IMR-90 (cell line): ENCODE data around the gene BACH1. TPM values are rescaled to one million over a fixed set of nuclear protein-coding genes. Genes with fewer than 3 reads are reported as not detected.

ENCODE experiments used
- ATAC-seq: fragments of 200-7000 bp; cut with Tn5 transposase; 2 replicates; pipeline ENCODE4 v1.9.1; 2020; ENCODE audit warnings: low read depth, mild to moderate bottlenecking, moderate library complexity
- BruUV-seq: library from RNA; stranded (reverse); fragments of 400-500 nt; replicated peaks from 2 replicates; lab custom pipeline; 2021; lab: Mats Ljungman, UMichigan
- CTCF ChIA-PET: fragments of 300-600 bp; formaldehyde crosslinking; extraction: SDS; loops from one replicate; lab custom pipeline; 2021; ENCODE audit warnings: antibody characterized with exemption; lab: Yijun Ruan, JAX
- POLR2A ChIA-PET: fragments of 300-600 bp; sonication (Branson Sonifier 250); formaldehyde crosslinking; loops from one replicate; lab custom pipeline; 2022; ENCODE audit warnings: antibody characterized with exemption; ENCODE audit not compliant: unreplicated experiment; lab: Charles Lee
- DNase-seq: peaks from one replicate; pipeline ENCODE4 v3.0.0; 2013
- H2AFZ ChIP-seq: replicated peaks from 2 replicates; pipeline ENCODE3; 2013; ENCODE audit warnings: low read length, mild to moderate bottlenecking; ENCODE audit not compliant: poor library complexity
- H2AK5ac ChIP-seq: 2 replicates; pipeline ENCODE4 v1.6.1; 2013; ENCODE audit warnings: low read depth, low read length, inconsistent platforms
- H2AK9ac ChIP-seq: replicated peaks from 2 replicates; pipeline ENCODE3; 2013; ENCODE audit warnings: mild to moderate bottlenecking, low read depth, low read length, moderate library complexity; ENCODE audit not compliant: poor library complexity
- H2BK120ac ChIP-seq: 2 replicates; pipeline ENCODE4 v1.6.1; 2013; ENCODE audit warnings: low read depth, low read length, inconsistent platforms
- H2BK15ac ChIP-seq: 3 replicates; pipeline ENCODE4 v1.6.1; 2013; ENCODE audit warnings: low read depth, low read length, inconsistent platforms
- H2BK20ac ChIP-seq: 2 replicates; pipeline ENCODE4 v1.6.1; 2013; ENCODE audit warnings: low read depth, mild to moderate bottlenecking, inconsistent platforms, low read length, moderate library complexity
- H2BK5ac ChIP-seq: 2 replicates; pipeline ENCODE4 v1.6.1; 2013; ENCODE audit warnings: mild to moderate bottlenecking, low read depth, low read length, inconsistent platforms; ENCODE audit not compliant: poor library complexity, severe bottlenecking
- H3K14ac ChIP-seq: replicated peaks from 2 replicates; pipeline ENCODE4 v1.6.1; 2013; ENCODE audit warnings: low read depth, low read length, inconsistent platforms
- H3K18ac ChIP-seq: 2 replicates; pipeline ENCODE4 v1.6.1; 2013; ENCODE audit warnings: low read depth, low read length, control low read depth
- H3K23ac ChIP-seq: 2 replicates; pipeline ENCODE4 v1.6.1; 2013; ENCODE audit warnings: low read depth, low read length, inconsistent platforms
- H3K27ac ChIP-seq: 2 replicates; pipeline ENCODE4 v1.5.1; 2013; ENCODE audit warnings: mild to moderate bottlenecking, control low read depth, low read length; ENCODE audit not compliant: insufficient read depth
- H3K27me3 ChIP-seq: 2 replicates; pipeline ENCODE4 v1.6.1; 2013; ENCODE audit warnings: low read length; ENCODE audit not compliant: control insufficient read depth, insufficient read depth
- H3K36me3 ChIP-seq: 2 replicates; pipeline ENCODE4 v1.6.1; 2013; ENCODE audit warnings: low read length, mixed read lengths; ENCODE audit not compliant: control insufficient read depth, insufficient read depth
- H3K4ac ChIP-seq: 2 replicates; pipeline ENCODE4 v1.6.1; 2013; ENCODE audit warnings: low read depth, low read length, inconsistent platforms
- H3K4me1 ChIP-seq: 2 replicates; pipeline ENCODE4 v1.6.1; 2013; ENCODE audit warnings: low read length, mixed read lengths; ENCODE audit not compliant: control insufficient read depth, insufficient read depth
- H3K4me2 ChIP-seq: 2 replicates; pipeline ENCODE4 v1.6.1; 2013; ENCODE audit warnings: low read depth, mild to moderate bottlenecking, control low read depth, low read length, moderate library complexity
- H3K4me3 ChIP-seq: 2 replicates; pipeline ENCODE4 v1.5.1; 2013; ENCODE audit warnings: low read depth, mild to moderate bottlenecking, control low read depth, low read length, moderate library complexity; ENCODE audit not compliant: insufficient read depth
- H3K56ac ChIP-seq: 2 replicates; pipeline ENCODE4 v1.6.1; 2013; ENCODE audit warnings: low read length, inconsistent platforms; ENCODE audit not compliant: insufficient read depth; ENCODE audit errors: extremely low read depth
- H3K79me1 ChIP-seq, 2 experiments: 2 replicates each; pipeline ENCODE4 v1.6.1; 2013; ENCODE audit warnings: low read length in 2 of 2, inconsistent platforms in 1 of 2, low read depth in 1 of 2
- H3K9ac ChIP-seq: 2 replicates; pipeline ENCODE4 v1.6.1; 2013; ENCODE audit warnings: low read depth, low read length, control low read depth
- H3K9me1 ChIP-seq: 2 replicates; pipeline ENCODE4 v1.6.1; 2013; ENCODE audit warnings: low read length, inconsistent platforms; ENCODE audit not compliant: insufficient read depth
- H3K9me3 ChIP-seq: 2 replicates; pipeline ENCODE4 v1.6.1; 2013; ENCODE audit warnings: low read length; ENCODE audit not compliant: control insufficient read depth, insufficient read depth
- H4K20me1 ChIP-seq: 2 replicates; pipeline ENCODE4 v1.6.1; 2013; ENCODE audit warnings: low read length, inconsistent platforms; ENCODE audit not compliant: insufficient read depth
- H4K5ac ChIP-seq: 2 replicates; pipeline ENCODE4 v1.6.1; 2013; ENCODE audit warnings: mild to moderate bottlenecking, low read depth, low read length, control low read depth
- H4K8ac ChIP-seq, 2 experiments: 2 replicates each; pipeline ENCODE4 v1.6.1; 2013; ENCODE audit warnings: low read depth in 2 of 2, low read length in 2 of 2, control low read depth in 1 of 2, inconsistent platforms in 1 of 2
- H4K91ac ChIP-seq: 2 replicates; pipeline ENCODE4 v1.6.1; 2013; ENCODE audit warnings: low read depth, low read length, inconsistent platforms; ENCODE audit not compliant: insufficient read depth
- WGBS, 2 experiments: methylation state at CpG; one replicate each; pipeline versions ENCODE4 v1.1.5 to v1.1.7; 2013; ENCODE audit warnings: missing lambda C conversion rate in 2 of 2; ENCODE audit not compliant: insufficient read length in 1 of 2; ENCODE audit errors: extremely low coverage in 2 of 2; 5-methylcytosine and 5-hydroxymethylcytosine counted together
- dilution Hi-C: fragments of 300-500 bp; cut with HindIII; formaldehyde crosslinking; loops from one replicate; pipeline ENCODE4 v1.14.3; 2018; ENCODE audit warnings: low sequenced_read_pairs; ENCODE audit not compliant: unreplicated experiment
- in situ Hi-C: fragments of 300-500 bp; cut with MboI; formaldehyde crosslinking; loops from 3 replicates; pipeline ENCODE4 v1.14.3; 2019; ENCODE audit warnings: low sequenced_read_pairs, inconsistent platforms, mixed read lengths
- intact Hi-C: fragments of 100-400 bp; cut with micrococcal nuclease; formaldehyde crosslinking; loops from 2 replicates; pipeline ENCODE4 v1.10.0; 2022
- polyA plus RNA-seq, 3 experiments: library from polyadenylated mRNA; depleted of rRNA; stranded (reverse); fragments of >200 nt; gene quantifications; 2 replicates each; pipeline ENCODE4 v1.2.3, GENCODE V29; 2012; ENCODE audit warnings: low replicate concordance in 1 of 3
- total RNA-seq: library from RNA; depleted of rRNA; stranded (reverse); fragments of >200 nt; gene quantifications from 2 replicates; pipeline ENCODE4 v1.2.3, GENCODE V29; 2012
- TF ChIP-seq, protein P1 (sequence below): conservative IDR thresholded peaks from 2 replicates; pipeline ENCODE4 v1.5.1; 2012; ENCODE audit warnings: mild to moderate bottlenecking, low read depth, low read length, improper control_type of control experiment

Gene BACH1
- total and polyA plus RNA-seq, 2 of the 4 experiments (the other 2 are of a cell fraction) = 23.1 to 108 TPM

DNA sequence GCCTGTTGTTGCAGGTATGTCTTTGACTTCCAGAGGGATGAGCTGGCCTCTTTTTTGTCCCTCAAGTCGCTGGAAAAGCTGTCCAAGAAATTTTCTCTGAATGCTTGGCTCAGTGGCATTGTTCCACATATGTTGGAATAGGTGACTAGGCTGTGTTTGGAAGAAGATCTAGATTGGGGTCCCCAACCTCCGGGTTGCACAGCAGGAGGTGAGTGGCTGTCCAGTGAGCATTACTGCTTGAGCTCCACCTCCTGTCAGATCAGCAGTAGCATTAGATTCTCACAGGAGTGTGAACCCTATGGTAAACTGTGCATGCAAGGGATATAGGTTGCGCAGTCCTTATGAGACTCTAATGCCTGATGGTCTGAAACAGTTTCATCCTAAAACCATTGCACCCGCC lies 18.1 kb downstream of the BACH1 start:
- H4K91ac ChIP-seq = no peak overlapping the region
- H3K56ac ChIP-seq = no peak overlapping the region
- no peak overlapping the region for H2AK5ac ChIP-seq
- no peak overlapping the region for H3K4me2 ChIP-seq
- ATAC-seq (no peak), DNase-seq (no peak)
- H3K23ac ChIP-seq = 0 out of 2 replicates have a peak overlapping the region, but pooled peaks have one; percentile 3
- intact Hi-C loops (loop anchor here (10.0 kb wide), 1 partner anchor 398 kb away; no protein-coding TSS in a partner anchor), in situ Hi-C loops (no loop called here), dilution Hi-C loops (no loop called here)
- no peak overlapping the region for H3K18ac ChIP-seq
- no peak overlapping the region for H4K5ac ChIP-seq
- H2BK15ac ChIP-seq = no peak overlapping the region
- no peak overlapping the region for H3K9ac ChIP-seq
- CTCF ChIA-PET = interaction anchor here (0.6 kb wide), 1 partner anchor 243 kb away, joined by 4 read pairs; the partner anchor contains the start of gene CCT8
- no peak overlapping the region for H3K14ac ChIP-seq
- H4K20me1 ChIP-seq = peaks cover 98% of the 10 kb centered on the region
- no peak overlapping the region for H2AFZ ChIP-seq
- no peak overlapping the region for H3K27ac ChIP-seq
- H3K4ac ChIP-seq = no peak overlapping the region
- POLR2A ChIA-PET = no interaction called here
- H3K9me3 ChIP-seq = no peaks in the 10 kb centered on the region
- 100% methylated on average over 1 of the region's 4 CpGs; no CpG with 5 or more reads in 1 of the 2 experiments for WGBS, 2 experiments
- H3K4me3 ChIP-seq = no peak overlapping the region
- TF ChIP-seq, protein P1, sequence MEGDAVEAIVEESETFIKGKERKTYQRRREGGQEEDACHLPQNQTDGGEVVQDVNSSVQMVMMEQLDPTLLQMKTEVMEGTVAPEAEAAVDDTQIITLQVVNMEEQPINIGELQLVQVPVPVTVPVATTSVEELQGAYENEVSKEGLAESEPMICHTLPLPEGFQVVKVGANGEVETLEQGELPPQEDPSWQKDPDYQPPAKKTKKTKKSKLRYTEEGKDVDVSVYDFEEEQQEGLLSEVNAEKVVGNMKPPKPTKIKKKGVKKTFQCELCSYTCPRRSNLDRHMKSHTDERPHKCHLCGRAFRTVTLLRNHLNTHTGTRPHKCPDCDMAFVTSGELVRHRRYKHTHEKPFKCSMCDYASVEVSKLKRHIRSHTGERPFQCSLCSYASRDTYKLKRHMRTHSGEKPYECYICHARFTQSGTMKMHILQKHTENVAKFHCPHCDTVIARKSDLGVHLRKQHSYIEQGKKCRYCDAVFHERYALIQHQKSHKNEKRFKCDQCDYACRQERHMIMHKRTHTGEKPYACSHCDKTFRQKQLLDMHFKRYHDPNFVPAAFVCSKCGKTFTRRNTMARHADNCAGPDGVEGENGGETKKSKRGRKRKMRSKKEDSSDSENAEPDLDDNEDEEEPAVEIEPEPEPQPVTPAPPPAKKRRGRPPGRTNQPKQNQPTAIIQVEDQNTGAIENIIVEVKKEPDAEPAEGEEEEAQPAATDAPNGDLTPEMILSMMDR = no peak
- H3K27me3 ChIP-seq = no peaks in the 10 kb centered on the region
- H2BK20ac ChIP-seq = no peak overlapping the region
- H2BK120ac ChIP-seq = no peak overlapping the region
- H2BK5ac ChIP-seq = no peak overlapping the region
- H3K36me3 ChIP-seq = peaks cover 8% of the 10 kb centered on the region
- peaks cover 2 to 81% of the 10 kb centered on the region in 2 experiments; a peak in 2 of 4 replicates for H3K79me1 ChIP-seq
- H3K4me1 ChIP-seq = peaks cover 29% of the 10 kb centered on the region
- BruUV-seq = no TSS peak
- H3K9me1 ChIP-seq = peaks cover 32% of the 10 kb centered on the region
- H4K8ac ChIP-seq = no peak overlapping the region
- no peak overlapping the region for H2AK9ac ChIP-seq
